NCI-H2029 (cell line): ENCODE measurements around the gene NTN5.
"Not testable (repeated sequence)": the region's sequence is repeated elsewhere in the genome, so short reads cannot be mapped to it uniquely, and the experiment has no call there.

Source experiments
- DNase-seq: peaks from one replicate; lab custom pipeline; 2025; lab: John Stamatoyannopoulos, UW

Gene NTN5

DNA sequence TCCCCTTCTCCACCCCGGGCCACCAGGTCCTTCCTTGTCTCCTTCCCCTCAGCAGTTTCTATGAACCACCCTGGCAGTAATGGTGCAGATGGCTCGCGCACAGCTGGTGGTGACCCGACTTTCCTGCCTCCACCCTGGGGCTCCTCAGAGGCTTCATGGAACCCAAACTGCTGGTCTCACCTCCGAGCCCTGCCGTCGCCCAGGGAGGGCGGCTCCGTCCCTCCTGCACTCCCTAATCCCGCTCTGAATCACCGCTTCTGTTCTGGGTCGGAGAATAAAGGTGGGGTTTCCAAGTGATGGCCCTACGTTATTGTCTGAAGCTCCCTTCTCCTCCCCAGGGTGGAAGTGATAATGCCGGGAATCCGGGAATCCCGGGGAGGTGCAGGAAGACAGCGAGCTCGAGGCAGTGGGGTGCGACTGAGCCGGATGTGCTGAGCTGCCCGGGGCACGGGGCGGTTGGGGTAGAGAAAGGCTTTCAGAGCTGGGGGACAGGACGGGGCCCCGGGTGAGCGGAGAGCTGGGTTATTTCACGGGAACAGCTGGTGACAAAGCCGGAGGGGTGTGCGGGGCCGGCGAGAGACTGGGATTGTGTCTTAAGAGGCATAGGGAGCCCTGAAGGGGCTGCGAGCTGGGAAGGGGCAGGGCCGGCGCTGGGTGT lies 23.7 kb upstream of the NTN5 start:
- DNase-seq, result no peak

DNA sequence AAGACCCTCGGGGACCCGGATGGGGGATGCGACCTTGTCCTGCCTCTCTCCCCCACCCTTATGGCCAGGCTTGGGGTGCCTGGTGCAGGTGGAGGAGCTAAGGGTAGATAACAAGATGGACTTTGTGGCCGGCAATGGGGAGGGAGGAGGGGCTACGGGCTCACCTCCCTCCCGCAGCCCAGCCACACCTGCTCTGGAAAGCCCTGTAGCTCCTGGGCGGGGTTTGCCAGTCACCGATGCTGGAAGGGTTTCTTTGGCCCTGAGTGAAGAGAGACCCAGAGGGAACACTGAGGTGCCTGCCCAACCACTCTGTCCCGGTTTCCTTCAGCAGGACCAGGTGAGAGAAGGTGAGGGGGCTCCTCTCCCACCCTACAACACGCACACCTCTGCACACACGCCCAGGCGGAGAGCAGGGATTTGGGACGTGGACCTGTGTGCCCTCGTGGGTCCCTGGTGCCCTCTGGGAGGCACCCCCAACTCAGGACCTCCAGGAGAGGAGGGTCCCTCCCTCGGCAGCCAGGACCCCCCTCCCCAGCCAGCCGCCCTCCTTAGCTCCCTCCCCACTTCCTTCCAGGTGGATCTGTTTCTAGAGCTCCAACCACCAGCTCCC lies 23.0 kb upstream of the NTN5 start, which contains the start of gene FUT2:
FUT2 (plus strand) TSS at position 229 of the 610 bp plus-strand sequence. CDS start 6,986 bp downstream, outside the sequence.
- DNase-seq, result peak; percentile 44

DNA sequence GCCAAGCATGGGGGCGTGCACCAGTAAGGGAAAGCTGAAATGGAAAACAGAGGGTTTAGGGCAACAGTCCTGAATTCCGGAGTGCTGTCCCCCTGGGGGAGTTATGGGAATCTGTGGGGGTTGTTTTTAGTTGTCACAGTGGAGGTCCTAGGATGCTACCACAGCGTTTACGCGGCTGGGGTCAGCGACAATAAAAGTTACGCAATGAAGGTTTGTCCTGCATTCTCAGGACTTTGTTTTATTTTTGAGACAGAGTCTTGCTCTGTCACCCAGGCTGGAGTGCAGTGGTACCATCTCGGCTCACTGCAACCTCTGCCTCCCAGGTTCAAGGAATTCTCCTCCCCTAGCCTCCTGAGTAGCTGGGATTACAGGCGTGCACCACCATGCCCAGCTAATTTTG lies 20.8 kb upstream of the NTN5 start:
- not testable (repeated sequence) for DNase-seq

DNA sequence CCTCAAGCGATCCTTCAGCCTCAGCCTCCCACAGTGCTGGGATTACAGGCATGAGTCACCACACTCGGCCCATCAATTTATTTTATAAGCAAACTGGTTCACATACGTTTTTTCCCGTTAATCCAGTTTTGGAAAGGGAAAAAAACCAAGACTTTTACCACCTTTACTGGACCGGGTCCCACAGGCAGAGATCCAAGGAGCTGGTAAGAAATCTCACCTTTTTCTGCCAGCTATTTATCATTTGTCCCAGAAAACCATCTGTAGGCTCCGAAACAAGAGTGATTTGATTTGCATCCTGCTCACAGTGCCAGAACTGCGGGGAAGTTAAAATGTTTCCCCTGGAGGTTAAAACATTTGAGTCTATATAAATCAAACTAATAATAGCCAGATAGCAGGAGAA lies 16.6 kb upstream of the NTN5 start:
- no peak for DNase-seq

DNA sequence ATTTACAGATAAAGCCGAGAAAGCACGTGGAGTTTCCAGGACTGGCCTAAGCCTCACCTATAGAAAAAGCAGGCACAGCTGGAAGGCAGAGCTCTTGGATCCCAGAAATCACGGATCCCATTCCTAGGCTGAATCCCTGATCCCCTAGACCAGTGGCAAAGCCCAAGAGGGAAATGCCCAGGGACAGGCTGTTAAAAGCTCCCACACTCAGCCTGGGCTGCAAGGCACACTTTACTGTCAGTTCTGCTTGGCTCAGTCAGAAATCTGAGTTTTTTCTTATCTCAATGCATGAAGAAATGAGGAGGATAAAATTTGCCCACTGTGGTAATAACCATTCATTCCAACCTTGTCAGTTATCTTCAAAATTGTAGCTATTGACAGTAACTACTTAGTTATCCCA lies 15.0 kb upstream of the NTN5 start:
- no peak for DNase-seq

DNA sequence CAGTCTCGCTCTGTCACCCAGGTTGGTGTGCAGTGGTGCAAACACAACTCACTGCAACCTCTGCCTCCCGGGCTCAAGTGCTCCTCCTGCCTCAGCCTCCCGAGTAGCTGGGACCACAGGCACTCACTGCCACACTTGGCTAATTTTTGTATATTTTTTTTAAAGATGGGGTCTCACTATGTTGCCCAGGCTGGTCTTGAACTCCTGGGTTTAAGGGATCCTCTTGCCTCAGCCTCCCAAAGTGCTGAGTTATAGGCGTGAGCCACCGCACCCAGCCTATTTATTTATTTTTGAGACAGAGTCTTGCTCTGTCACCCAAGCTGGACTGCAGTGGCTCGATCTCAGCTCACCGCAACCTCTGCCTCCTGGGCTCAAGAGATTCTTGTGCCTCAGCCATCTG lies 13.8 kb upstream of the NTN5 start:
- DNase-seq, result not testable (repeated sequence)

DNA sequence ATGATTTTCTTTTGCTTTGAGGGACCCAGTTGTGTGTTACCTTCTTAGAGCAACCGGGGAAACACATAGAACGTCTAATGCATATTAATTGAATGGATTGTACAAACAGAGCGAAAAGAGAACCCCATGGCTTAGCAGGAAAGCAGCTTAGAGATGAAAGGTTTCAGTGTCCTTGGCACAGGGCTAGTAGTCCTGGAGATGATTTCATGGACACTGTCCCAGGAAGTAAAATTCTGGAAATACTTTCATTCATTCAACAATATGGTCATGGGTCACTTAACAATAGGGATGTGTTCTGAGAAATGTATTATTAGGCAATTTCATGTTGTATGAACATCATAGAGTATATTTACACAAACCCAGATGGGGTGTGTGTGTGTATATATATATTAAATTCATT lies 13.3 kb upstream of the NTN5 start:
- no peak for DNase-seq

DNA sequence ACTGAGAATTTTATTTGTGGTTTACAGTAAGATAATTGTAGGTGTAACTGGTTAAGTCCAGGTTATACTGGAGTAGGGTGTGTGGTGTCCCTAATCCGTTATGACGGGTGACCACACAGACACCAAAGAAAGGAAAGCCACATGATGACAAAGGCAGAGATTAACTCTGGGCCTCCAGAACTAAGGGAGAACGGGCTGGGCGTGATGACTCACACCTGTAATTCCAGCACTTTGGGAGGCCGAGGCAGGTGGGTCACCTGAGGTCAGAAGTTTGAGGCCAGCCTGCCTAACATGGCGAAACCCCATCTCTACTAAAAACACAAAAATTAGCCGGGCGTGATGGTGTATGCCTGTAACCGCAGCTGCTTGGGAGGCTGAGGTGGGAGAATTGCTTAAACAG lies 12.8 kb upstream of the NTN5 start:
- no peak for DNase-seq

DNA sequence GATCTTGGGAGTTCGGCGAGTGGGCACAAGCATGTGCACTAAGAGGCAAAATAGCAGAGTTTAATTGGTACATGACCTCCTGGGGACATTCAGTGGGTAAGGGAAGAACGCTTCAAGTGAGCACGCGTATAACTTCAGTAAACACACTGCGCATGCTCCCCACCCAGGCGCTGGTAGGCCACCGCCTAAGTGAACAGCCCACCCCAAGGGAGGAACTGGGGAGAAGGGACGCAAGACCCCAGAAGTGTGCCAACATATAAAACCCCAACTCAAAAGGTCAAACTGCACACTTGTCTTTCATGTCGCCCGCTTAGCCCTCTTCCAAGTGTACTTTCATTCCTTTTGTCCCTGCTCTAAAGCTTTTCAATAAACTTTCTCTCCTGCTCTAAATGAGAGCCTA lies 10.5 kb upstream of the NTN5 start:
- DNase-seq, result peak; percentile 59

DNA sequence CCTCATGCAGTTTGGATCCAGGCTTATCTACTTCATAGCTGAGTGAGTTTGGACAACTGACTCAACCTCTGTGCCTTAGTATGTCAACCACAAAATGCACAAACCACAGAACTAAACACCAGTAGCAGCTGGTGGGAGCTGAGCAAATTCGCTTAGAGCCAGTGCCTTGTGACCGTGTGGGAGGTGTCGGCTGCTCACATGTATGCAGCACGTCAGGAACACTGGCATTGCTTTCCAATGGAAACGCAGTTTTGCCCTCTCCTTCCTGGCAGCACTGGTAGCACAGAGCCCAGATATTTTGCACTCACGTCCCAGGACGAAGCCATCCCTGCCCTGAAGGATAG lies 8.3 kb upstream of the NTN5 start:
- no peak for DNase-seq

DNA sequence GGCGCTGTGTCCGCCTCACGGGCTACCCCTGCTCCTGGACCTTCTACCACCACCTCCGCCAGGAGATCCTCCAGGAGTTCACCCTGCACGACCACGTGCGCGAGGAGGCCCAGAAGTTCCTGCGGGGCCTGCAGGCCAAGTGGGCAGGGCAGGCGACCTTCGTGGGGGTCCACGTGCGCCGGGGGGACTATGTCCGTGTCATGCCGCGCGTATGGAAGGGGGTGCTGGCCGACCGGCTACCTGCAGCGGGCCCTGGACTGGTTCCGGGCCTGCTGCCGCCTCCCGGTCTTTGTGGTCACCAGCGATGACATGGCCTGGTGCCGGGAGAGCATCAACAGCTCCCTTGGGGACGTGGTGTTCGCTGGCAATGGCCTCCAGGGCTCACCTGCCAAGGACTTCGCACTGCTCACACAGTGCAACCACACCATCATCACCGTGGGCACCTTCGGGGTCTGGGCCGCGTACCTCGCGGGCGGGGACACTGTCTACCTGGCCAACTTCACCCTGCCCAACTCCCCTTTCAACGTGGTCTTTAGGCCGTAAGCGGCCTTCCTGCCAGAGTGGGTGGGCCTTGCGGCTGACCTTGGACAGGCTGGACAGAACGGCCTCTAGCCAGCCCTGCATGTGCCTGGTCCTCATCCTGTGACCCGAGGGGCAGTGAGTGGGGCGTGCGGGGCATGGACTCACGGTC lies 7.8 kb upstream of the NTN5 start:
- no peak for DNase-seq

DNA sequence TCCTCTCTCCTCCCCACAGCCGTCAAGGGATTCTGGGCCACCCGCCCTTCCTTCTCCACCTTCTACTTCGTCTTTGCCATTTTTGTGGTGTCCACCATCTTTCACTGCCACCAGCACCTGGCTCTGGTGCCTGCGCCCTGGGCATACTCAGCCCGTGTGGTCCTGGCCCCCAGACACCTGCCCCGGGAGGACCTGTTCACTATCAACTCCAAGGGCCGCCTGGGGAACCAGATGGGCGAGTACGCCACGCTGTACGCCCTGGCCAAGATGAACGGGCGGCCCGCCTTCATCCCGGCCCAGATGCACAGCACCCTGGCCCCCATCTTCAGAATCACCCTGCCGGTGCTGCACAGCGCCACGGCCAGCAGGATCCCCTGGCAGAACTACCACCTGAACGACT lies 7.2 kb upstream of the NTN5 start:
- DNase-seq, result not testable (repeated sequence)

DNA sequence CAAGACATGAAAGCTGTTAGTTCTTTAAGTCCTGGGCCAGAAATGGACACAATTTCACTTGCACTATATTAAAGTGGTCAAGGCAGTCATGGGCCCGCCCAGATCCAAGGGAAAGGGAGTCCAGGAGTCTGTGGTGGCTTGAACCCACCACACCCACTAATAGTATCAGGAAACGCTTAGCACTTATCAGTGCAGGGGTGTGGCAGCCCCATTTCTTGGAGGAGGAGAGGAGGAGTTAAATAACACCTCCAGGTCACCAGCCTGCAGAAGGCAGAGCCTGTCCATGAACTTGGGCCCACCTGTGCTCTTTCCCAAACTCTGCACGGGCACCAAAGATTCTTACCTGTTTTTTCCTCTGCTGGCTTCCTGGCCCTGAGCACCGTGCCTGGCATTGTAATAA lies 5.4 kb upstream of the NTN5 start:
- DNase-seq, result no peak

DNA sequence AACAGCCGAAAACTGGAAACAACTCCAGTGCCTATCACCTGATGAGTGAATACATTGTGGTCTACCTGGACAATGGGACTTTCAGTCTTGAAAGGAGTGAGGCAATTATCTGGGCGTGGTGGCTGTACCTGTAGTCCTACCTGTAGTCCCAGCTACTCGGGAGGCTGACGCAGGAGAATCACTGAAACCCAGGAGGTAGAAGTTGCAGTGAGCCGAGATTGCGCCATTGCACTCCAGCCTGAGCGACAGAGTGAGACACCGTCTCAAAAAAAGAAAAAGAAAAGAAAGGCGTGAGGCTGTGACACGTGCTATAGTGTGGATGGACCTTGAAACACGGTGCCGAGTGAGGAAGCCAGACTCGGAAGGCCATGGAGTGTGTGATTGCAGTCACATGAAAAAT lies 4.1 kb upstream of the NTN5 start:
- DNase-seq, result no peak

DNA sequence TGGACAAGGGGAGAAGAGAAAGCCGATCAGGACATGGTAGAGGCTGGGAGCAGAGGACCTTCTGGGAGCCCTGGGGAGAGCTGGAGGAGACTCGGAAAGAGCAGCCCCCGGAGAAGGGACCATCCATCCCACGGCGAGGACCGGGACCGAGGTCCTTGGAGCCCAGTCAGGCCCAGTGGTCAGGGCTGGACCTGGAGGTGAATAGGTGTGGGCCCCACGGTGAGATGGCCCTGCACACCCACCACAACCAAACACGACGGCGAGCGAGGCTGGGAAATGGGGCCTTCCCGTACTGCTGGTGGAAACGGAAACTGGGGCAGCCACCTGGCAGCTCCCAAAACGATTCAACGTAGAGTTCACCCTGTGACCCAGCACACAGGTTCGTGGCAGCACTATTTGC lies 3.7 kb upstream of the NTN5 start:
- no peak for DNase-seq

DNA sequence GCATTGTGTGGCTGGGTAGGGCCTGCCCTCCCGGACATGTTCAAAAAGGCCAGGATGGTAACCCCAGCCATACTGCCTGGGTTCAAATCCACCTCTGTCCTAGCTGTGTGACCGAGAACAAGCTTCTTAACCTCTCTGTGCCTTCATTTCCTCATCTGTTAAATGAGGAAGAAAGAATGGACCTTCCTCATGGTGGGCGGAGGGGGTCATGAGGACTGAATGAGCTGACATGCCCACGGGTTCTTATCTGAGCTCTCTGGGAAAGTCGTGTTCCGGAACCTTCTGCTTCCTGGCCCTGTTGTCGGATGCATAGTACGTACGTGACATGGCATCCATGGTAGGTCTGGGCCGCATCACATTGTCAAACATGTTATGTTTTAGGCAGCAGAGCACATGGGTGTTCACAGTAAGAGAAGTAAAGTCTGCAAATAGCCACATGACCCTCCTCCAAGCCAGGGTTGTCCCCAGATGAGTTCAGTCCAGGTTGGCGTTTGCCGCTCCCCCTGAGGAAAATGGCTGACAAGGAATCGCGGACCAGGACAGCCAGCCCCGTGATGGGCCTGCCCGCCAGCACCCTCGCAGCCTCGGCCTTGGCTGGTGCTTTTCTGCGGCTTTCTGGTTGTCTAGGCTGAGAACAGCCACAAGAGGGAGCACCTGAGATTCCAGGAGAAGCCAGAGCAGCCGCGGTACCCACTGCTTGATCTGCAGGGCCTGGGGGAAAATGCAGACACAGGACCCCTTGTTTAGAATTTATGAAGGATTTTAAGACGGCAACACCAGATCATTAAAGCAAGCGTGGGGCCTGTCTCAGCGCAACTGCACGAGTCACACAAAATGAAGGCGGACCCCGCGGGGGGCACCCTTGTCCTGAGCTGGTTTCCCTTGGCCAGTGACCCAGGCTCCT lies 2.4 kb upstream of the NTN5 start:
- DNase-seq, result peak; percentile 66

DNA sequence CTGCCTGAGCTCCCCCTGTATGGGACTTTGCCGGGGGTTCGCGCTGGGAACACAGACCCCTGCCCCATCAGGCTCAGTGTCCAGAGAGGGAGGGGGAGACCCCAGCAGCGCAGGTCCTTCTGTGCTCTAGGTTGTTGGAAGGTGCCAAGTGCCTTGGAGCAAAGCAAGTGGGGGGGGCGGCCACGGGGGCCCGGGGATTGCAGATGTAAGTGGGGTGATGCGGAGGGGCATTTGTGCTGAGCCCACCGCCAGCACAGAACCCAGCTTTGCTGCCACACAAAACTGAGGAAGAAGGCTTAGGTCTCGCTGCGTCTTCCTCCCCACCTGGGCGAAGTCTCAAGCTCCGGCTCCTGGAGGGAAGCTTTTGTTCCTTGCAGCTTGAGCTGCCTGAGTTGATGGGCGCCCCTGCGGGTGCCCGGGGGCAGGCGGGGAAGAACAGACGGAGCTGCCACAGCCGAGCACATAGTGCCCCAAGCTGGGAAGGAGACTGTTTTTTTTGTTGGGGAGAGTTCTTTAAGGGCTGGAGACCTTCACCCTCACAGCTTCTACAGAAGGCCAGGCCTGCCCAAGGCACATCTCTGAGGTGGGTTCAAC lies 1.5 kb upstream of the NTN5 start:
- DNase-seq, result no peak

DNA sequence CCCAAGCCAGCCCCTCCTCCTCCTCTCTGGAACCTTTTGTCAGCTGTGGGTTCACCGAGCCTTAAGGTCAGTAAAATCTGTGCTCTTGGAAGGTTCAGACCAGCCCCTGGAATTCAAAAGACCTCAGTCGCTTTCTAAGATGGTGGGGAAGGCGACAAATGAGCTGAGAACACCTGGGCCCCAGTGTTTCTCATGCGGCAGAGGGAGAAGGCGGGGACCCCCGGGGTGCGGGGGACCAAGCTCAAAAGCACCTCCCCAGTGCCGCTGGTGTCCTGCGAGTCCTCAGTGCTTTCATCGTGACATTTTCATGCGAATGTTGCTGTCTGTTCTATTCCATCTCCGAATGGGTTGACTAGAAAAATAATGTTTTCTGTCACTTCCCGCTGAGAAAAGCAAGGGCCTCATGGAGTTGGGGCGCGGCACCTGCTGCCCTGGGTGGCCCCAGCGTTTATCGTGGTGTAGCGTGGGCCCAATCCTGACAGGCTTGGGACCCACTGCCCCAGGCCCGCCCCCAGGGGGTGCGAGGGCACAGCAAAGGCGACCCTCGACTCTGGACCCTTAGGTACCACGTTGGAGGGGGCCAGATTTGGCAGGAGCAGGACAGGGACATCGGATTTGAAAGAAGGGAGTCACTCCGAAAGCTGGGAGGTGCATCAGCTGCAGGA lies 751 bp upstream of the NTN5 start:
- no peak for DNase-seq

DNA sequence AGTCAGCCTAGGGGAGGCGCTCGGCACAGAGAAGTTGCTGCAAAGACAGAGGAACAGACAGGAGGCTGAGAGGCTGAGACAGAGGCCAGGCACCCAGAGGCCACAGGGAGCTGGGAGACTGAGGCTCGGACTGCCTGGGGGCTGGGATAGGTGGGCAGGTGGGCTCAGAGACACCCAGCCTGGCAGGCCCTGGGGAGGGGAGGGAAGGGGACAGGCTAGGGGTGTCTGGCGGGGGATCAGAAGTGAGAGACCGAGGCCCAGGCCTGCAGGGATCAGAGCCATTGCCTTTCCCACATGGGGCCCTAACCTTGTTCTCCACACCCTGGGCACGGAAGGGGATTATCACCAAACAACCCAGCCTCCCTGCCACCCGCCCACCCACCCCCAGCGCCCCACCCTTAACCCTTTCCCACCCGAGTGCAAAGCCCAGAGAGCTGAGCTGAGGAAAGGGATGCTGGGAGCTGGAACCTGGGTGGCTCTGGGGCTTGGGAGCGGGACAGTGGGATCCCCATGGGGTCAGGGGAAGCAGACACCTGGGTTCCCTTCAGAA lies 1.3 kb downstream of the NTN5 start:
- no peak for DNase-seq

DNA sequence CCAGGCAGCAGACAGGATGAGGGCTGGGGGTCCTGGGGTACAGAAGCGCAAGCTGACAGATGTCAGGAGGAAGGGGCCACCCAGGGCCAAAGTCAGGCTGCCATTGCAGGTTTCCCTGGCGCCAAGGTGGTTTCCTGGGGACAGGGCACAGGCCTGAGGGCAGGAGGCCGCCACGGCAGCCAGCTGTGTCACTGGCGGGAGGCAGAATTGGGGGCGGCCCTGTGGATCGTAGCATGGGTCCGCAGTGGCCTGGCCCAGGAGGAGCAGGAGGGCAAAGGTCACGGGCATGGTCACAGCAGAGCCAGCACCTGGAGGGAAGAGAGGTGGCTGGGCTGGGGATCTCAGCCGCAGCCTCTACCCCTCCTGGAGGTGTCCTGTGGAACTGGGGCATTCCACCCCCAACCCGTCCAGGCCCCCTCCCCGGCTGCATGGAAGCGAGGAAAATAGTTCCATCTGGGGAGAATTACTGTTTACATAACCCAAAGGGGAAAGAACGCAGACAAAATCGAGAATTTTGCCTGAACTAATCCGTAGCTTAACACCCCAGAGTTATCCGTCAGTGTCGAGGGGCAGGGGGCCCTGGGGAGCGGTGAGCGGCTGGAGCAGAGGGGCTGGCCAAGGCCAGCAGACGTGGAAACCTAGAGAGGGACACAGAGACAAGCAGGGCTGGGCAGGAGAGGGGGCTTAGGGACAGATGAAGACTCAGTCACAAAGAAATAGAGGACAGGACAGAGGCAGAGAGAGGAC lies 1.9 kb downstream of the NTN5 start:
- DNase-seq, result no peak
